ENCODE measurements around the gene SNX8.
"Not testable (repeated sequence)": the region's sequence is repeated elsewhere in the genome, so short reads cannot be mapped to it uniquely, and the experiment has no call there.

Gene SNX8

DNA sequence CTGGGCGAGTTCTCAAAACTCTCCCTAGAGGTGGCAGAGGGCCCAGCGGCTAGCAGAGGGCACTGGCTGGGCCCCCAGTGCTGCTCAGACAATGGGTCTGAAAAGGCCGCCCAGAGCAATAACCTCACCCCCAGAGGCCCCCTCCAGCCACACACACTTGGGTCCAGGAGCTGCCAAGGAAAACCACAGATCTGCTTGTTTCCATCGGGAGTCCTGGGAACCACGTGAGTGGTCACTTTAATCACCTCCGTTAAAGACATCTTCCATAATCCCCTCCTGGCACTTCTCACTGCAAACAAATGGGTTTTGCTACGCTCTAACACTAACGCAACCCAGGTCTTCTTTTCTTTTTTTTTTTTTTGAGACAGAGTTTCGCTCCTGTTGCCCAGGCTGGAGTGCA lies 42.2 kb downstream of the SNX8 start:
- in situ Hi-C loops (cut with HindIII; ENCODE audit: low pct_ligation_motif_present, low pct_unique_long_range_greater_than_20kb, low sequenced_read_pairs): no loop called here
- DNase-seq: no peak

DNA sequence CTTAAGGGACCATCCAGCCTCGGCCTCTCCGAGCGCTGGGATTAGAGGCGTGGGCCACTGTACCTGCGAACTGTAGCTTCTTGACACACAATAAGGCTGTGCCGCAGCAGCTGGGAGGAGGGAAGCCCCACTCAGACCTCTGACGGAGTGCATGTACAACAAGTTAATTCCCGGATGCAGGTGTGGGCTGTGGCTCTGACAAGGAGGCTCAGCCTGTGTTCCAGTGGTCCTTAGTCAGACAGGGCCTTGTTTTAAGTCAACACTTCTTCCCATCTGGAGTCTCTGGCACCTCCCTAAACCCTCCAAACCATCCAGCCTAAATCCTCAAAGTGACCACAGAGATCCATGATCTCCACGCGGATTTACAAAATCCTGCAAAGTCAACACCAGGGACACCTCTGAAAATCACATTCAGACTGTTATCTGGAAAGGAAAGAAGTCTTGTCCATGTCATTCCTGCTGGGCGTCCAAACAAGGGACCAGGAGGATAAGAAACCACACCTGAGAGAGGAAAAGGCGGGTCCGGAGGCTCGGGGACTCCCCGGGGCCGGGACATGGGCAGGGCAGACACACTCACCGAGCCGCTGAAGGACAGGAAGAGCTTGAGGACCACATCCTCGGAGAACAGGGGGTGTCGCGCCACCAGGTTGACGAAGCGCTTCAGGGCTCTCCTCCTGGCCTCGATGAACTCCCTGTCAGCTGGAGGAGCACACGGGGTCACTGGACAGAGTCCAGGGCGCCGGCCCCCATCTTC lies 42.8 kb downstream of the SNX8 start:
- no peak for DNase-seq

DNA sequence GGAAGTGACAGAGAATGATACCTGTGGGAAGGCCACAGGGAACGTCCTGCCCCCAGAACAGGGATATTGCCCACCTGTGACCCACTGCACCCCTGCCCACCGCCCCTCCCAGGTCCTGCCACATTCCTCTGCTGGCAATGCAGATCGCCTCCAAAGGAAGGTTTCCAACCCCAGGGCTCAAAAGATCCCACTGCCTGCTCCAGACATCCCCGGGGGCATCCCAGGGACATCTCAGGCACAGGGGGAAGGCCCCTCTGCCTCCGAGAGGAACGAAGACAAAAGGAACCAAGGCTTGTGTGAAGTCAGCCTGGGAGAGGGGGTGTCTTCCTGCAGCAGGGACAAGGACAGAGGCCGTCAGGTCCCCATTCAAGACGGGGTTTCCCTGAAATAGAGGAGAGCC lies 43.7 kb downstream of the SNX8 start:
- in situ Hi-C loops (cut with HindIII; ENCODE audit: low pct_ligation_motif_present, low pct_unique_long_range_greater_than_20kb, low sequenced_read_pairs): no loop called here
- DNase-seq: no peak

More for the DNA sequence above, 42.8 kb downstream of the SNX8 start:
- in situ Hi-C loops (cut with HindIII; ENCODE audit: low pct_ligation_motif_present, low pct_unique_long_range_greater_than_20kb, low sequenced_read_pairs): no loop called here

DNA sequence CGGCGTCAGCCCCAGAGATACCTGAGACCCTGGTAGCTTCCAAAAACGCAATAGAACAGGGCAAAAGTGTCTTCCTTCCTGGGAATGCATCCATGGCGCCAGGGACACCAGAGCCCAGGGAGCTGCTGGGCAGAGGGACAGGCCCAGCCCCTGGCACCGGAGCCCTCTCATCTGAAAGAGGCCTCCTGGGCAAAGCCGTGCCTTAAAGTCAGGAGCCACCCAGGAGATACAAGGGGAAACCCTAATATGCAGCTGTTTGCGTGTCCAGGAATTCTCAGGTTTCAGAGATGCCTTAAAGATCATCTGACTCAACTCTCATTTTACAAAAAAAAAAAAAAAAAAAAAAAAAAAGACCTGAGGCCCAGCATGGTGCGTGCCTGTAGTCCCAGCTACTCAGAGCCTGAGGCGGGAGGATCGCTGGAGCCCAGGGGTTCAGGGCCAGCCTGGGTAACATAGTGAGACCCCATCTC lies 44.2 kb downstream of the SNX8 start:
- no peak for DNase-seq
- in situ Hi-C loops (cut with HindIII; ENCODE audit: low pct_ligation_motif_present, low pct_unique_long_range_greater_than_20kb, low sequenced_read_pairs): no loop called here

DNA sequence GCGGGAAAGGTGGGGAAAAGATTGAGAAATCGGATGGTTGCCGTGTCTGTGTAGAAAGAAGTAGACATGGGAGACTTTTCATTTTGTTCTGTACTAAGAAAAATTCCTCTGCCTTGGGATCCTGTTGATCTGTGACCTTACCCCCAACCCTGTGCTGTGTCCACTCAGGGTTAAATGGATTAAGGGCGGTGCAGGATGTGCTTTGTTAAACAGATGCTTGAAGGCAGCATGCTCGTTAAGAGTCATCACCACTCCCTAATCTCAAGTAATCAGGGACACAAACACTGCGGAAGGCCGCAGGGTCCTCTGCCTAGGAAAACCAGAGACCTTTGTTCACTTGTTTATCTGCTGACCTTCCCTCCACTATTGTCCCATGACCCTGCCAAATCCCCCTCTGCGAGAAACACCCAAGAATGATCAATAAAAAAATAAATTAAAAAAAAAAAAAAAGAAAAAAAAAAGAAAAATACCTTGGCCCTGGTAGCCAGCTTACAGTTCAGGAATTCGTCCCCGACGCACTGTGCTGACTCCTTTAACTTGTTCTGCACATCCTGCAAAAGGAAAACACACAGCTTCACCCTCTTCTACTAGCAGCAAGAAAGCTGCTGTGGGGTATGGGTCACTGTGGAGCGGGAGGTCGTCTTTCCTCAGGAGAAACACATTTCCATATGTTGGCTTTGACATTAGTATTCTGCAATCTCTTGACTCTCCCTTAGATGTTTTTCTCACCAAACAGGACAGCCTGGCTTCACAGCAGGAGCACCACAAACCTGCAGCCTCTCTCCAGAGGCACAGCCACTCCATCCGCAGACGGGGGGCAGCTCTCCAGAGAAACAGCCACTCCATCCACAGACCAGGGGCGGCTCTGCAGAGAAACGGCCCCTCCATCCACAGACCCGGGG lies 44.9 kb downstream of the SNX8 start:
- in situ Hi-C loops (cut with HindIII; ENCODE audit: low pct_ligation_motif_present, low pct_unique_long_range_greater_than_20kb, low sequenced_read_pairs); DNase-seq: not testable (repeated sequence)

DNA sequence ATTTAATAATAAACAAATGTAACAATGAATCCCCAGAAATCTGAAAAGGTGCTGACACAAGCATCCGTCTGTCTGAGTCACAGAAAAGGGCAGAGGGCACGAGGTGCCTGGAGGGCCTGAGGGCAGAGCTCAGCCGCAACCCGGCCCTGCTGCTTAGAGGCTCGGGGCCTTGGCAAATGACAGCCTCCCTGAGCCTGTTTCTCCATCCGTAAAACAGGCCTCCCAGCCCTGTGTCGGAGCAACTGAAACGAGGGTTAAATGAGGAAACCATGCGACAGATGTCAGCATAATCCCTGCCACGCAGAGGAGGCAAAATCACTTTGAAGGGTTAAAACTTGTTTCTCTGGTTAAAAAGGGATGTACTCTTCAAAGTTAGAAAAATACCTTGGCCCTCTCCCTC lies 47.3 kb downstream of the SNX8 start:
- no peak for DNase-seq
- in situ Hi-C loops (cut with HindIII; ENCODE audit: low pct_ligation_motif_present, low pct_unique_long_range_greater_than_20kb, low sequenced_read_pairs): no loop called here

DNA sequence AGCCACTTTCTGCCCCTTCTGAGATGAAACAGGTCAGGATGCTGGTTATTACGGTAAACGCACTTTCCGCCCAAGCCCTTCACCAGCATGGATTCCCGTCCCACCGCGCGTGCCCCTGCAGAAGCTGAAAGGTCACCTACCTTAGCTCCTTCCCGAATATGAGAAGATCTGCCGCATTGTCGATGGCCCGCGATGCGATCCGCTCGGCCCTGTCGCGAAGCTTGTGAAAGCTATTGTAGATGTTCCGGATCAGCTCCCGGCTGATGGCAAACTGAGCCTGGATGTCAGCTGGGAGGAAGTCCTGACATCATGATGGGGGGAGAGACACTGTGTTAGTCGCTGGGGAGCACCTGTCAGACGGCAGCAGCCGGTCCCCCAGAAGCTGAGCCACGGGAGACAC lies 50.1 kb downstream of the SNX8 start:
- in situ Hi-C loops (cut with HindIII; ENCODE audit: low pct_ligation_motif_present, low pct_unique_long_range_greater_than_20kb, low sequenced_read_pairs): no loop called here
- DNase-seq: no peak

DNA sequence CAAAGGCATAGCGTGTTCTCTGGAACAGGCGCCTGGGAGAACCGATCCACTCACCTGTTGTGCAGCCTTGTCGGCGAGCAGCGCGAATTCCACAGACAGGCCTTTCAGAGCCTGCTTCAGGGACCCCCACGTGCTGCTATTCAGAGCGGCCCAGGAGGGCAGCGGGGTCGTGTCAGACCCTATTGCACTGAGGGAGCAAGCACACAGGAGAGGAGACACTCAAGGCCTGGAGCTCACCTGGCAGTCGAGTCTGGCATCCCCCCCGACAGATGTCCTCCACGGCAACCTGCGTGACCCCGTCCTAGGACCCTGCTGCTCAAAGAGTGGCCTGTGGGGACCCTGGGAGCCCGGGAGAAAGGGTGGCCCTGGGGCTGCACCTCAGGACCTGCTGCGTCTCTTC lies 51.1 kb downstream of the SNX8 start:
- in situ Hi-C loops (cut with HindIII; ENCODE audit: low pct_ligation_motif_present, low pct_unique_long_range_greater_than_20kb, low sequenced_read_pairs): no loop called here
- no peak for DNase-seq

DNA sequence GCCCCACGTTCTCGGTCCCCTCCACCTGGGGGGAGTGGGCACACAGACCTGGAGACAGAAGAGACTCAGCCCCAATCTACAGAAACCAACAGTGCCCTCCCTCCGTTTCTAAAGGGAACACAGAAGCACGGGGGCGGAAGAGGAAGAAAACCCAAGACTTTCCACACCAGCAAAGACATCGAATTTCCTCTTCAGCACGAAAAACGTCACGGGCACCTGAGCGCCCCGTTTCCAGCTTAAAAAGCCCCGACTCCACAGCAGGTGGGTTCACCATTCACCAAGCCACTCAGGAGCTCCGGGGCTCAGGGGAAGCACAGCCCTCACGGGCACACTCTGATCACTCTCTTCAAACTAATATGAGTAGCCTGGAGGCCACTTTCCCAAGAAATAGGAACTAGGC lies 52.6 kb downstream of the SNX8 start:
- DNase-seq: no peak
- in situ Hi-C loops (cut with HindIII; ENCODE audit: low pct_ligation_motif_present, low pct_unique_long_range_greater_than_20kb, low sequenced_read_pairs): no loop called here

DNA sequence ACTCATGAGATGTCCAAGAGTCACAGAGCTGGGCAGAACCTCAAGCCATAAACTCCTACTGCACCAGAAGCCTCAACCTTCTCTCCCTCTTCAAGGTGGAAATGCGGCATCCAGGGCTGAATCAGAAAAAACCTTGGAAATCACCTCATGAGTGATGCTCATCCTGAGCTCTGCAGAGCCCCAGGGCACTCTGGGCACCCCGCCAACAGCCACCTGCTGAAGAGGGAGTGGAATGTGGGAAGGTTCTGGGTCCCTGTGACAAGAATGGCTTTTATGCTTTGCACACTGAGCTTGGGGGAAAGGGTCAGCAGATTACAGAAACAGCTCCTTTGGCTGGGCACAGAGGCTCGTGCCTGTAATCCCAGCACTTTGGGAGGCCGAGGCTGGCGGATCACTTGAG lies 53.4 kb downstream of the SNX8 start:
- in situ Hi-C loops (cut with HindIII; ENCODE audit: low pct_ligation_motif_present, low pct_unique_long_range_greater_than_20kb, low sequenced_read_pairs): no loop called here
- DNase-seq: peak; percentile 58

DNA sequence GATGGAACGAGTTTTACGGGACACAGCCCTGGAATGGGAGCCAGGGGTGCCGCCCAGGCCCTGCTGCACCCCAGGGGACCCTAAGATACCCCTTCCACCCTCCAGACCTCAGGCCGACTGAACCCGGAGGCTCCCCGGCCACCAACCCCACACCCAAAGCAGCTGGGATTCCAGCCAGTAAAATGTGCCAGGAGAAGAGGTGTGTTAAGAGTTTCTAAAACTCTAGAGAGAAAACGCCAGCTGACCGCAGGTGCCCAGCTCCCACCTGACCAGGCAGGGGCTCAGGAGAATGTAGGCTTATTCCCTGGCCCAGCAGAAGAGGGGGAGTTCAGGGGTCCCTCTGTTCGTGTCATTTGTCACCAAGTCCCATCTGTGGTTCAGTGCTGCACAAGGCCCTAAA lies 54.8 kb downstream of the SNX8 start:
- DNase-seq: no peak
- in situ Hi-C loops (cut with HindIII; ENCODE audit: low pct_ligation_motif_present, low pct_unique_long_range_greater_than_20kb, low sequenced_read_pairs): no loop called here

DNA sequence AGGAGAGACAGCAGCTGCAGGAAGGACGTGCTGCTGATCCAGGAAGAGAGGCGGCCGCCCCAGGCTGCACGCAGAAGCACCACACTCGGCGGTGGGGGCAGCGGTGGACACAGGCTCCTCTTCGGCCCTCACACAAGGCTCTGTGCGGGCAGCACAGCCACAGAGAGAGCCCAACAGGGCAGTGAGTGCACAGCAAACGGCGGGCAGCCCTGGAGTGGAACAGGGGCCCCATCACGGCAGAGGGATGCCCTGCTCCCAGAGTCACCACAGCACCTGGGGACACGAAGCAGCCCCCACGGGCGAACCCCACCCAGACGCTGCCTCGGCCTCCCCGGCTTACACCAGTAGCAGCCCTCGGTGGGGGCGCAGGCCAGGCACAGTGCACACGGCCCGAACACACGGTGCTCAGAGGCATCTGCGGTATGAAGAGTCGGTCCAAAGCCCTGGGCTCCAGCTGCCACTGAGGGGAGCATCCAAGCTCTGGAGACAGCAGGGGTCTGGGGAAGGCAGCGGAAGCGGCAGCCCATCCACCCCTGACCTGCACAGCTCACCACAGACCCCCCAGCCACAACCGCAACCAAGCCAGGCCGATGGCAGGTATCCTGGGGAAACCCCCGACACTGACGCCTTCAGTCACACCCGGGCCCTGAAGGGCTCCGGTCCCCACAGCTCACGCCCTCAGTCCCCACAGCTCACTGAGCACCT lies 55.4 kb downstream of the SNX8 start:
- no peak for DNase-seq
- in situ Hi-C loops (cut with HindIII; ENCODE audit: low pct_ligation_motif_present, low pct_unique_long_range_greater_than_20kb, low sequenced_read_pairs): no loop called here

DNA sequence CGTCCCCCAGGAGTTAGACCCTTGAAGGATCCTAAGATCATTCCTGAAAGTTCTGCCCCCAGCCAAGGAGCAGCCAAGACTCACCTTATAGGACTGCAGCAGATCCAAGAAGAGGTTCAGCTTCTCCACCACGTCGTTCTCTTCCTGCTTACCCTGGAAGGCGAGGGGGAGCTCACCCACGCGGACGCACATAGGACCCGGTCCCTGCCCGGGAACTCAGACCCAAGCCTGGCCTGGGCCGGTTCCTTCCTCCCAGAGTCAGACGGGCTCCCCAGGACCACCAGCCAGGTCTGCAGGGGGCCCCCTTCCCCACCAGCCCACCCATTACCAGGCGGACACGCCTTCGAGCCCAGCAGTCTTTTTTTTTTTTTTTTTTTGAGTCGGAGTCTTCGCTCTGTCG lies 56.6 kb downstream of the SNX8 start:
- in situ Hi-C loops (cut with HindIII; ENCODE audit: low pct_ligation_motif_present, low pct_unique_long_range_greater_than_20kb, low sequenced_read_pairs): no loop called here
- DNase-seq: no peak

DNA sequence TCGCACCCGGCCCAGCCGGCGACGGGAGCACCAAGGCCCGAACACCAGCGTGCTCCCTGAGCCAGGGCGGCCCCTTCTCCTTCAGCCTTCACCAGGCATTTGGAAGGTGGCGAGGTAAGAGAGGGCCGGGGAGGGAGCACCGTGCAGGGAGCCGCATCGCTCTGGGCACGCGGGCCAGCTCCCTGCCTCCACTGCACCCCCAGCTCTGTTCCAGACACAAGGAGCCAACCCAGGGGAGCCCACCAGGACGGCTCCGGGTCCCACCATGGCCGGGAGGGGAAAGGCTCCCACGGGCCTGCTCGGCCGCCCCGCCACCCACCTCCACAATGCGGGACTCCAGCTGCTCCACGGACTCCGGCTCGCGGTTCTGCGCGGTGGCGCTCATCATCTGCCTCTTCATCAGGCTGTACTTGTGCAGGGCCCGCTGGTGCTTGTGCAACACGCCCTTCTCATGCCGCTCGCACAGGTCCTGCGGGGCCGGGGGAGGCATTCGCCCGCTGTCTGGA lies 57.1 kb downstream of the SNX8 start:
- in situ Hi-C loops (cut with HindIII; ENCODE audit: low pct_ligation_motif_present, low pct_unique_long_range_greater_than_20kb, low sequenced_read_pairs): no loop called here
- no peak for DNase-seq

DNA sequence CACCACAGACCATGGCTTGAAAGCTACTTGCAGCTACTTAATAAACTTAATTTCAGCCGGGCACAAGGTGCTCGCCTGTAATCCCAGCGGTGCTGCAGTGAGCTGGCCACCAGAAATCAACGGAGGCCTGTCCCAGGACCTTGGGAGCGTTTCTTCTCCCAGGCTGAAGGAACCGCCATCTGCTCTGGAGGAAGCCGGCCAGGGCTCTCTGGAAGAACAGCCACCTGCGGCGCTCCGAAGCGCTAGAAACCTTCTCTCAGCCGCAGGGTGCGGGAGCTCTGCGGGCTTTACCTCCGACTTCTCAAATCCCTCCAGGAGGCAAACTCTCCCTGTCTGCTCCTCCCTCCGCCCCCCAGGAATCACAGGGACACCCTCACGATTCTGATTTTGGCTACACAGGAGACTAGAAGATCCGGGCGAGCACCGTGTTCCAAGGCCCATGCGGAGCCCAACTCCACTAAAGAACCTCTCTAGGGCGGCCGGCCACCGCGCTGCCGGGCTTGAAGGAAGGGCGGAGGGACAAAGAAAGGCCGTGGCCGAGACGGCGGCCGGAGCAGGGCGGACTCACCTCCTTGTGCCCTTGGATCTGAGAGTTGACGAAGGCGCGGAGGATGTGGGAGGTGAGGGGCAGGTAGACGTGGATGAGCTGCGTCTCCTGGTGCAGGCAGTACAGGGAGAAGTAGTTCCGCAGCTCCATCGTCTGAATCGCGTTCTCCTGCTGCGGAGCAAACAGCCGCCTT lies 57.8 kb downstream of the SNX8 start:
- DNase-seq: no peak
- in situ Hi-C loops (cut with HindIII; ENCODE audit: low pct_ligation_motif_present, low pct_unique_long_range_greater_than_20kb, low sequenced_read_pairs): no loop called here

DNA sequence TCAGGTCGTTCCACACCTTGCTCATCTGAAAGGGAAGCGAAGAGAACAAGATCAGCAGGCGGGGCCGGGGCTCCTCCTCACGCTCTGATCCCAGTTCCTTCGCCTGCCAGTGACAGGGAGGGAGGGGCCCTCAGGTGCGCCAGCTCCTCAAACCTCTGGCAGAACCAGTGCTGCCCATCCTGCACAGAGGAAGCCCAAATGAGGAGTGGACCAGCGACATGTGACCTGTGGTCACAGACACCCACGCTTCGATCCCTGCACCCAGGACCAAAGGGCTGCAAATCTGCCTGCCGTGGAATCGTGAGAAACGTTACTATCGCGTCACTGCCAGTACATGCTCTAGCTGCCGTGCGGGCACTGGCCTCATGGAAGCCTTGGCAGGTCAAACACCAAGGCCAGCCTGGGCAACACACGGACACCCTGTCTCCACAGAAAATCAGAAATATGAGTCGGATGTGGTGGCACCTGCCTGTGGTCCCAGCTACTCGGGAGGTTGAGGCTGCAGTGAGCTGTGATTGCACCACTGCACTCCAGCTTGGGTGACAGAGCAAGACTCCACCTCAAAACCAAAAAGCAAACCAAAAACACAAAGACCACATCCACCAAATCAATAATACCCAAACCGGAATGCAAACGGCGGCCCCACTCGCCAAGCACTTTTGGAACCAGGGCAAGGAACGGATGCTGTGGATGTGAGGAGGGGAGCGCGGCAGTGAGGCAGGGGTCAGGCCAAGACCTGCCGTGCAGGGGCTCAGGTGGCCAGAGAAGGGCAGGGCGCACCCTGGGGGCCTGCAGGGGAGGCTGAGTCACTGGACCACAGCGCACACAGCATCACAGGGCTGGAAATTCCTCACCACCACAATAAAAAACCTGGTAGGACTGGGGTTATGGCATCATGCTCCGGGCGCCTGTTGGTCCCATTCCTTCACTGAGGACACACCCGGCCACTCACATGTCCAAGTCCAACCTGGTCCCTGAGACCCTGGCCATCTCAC lies 58.8 kb downstream of the SNX8 start:
- in situ Hi-C loops (cut with HindIII; ENCODE audit: low pct_ligation_motif_present, low pct_unique_long_range_greater_than_20kb, low sequenced_read_pairs): no loop called here
- DNase-seq: peak; percentile 25

DNA sequence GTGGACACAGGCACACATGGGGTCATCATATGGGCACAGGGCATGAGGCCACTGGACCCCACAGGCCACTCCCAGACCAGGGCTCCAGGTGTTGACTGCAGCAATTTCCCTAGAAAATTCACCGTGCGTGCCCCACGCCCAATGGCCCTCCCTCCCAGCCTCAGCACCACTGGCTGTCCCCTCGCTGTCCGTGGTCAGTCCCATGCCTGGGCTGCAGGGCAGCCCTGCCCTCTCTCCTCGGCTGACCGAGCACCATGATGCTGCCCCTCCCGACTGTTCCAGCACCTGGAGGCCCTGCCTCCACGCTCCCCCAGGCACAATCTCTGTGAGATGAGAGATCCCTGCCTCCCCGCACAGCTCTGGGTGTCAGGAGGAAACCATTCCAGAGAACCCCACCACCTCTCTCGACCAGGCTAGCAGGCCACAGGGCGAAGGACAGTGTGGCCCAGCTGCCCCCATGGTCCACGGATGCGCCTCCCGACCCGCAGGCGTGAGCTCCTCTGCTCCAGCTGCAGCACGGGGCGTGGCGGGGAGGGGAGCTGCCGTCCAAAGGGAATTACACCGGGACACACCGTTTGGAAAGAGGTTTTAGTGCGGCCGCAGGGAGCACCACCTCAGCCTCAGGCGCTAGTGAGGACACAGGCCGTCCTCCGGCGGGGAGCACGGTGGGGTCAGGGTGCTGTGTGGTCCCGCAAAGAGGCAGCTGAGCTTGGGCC lies 59.7 kb downstream of the SNX8 start:
- no peak for DNase-seq
- in situ Hi-C loops (cut with HindIII; ENCODE audit: low pct_ligation_motif_present, low pct_unique_long_range_greater_than_20kb, low sequenced_read_pairs): no loop called here

Measured in ACHN (cell line).